ENCODE results near the gene POR. TPM values are rescaled to one million over a fixed set of nuclear protein-coding genes. Genes with fewer than 3 reads are reported as not detected.
A peak's percentile ranks its signal among the peaks of the same experiment; 100 is the strongest.

POR gene
- total RNA-seq, 1 donor from 2014 or later = 45.7 TPM

DNA sequence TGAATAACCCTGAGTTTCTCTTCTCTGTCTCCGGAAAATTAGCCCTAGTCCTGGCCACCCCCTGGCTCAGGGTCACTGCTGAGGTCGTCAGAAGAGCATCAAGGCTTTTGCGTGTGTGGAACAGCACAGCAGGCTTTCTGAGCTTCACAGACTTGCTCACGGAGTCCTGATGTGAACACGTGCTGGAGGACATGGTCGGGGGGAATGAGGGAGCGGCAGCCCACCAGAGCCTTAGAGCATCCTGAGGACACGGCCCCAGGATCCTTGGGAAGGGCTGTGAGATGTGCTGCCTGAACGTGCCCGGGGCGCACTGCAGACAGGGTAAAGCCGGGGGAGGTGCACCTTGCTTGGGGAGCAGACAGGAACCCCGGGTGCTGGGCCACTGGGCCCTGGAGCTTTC, 50.7 kb downstream of the POR start:
- ATAC-seq = no peak
- intact Hi-C loops (cut with micrococcal nuclease) = no loop called here
- no peak for DNase-seq

DNA sequence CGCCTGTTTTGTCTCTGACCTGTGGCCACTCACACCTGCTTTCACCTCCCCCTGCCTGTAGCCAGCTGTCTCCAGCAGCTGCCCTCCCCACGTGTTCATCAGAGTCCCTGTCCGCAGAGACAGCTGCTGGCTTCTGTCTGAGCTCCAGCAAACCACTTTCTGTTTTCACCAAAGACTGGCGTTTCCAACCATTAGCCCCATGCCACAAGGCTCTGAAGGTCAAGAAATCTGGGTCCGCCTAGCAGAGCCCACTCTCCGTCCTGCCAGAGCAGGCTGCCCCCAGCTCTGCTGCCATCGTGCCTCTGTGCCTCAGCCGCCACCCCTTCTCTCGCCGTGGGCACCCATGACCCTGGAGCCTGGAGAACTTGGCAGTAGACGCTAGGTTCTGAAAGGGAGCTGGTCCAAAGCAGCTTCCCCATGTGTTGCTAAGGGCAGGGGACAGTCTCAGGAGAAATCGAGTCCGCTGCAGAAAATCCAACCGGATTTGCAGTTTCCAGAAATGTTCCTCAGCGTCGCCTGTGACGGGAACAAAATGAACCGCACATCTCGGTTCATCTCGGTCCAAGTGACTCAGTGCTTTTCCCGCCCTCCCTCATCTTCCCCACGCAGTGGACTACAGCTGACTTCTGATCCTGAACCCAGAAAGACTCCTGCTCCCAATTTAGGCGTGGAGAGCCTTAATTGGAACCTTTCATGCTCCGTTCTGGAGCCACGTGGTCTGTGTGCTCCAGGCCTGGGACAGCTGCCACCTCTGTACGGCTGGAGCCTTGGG, 51.4 kb downstream of the POR start:
- intact Hi-C loops (cut with micrococcal nuclease) = no loop called here
- ATAC-seq (peak; percentile 74), DNase-seq (peak; percentile 77)

DNA sequence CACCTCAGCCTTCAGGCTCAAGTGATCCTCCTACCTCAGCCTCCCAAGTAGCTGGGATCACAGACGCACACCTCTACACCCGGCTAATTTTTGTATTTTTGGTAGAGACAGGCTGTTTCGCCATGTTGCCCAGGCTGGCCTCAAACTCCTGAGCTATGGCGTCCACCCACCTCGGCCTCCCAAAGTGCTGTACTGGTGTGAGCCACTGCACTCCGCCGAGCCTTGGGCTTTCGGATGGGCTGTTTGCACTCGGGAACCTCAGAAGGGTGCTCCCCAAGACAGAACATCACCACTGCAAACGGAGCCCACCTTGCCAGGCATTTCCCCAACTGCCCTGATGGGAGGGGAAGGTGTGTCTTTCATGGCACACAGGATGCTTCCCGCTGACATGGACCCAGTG, 52.1 kb downstream of the POR start:
- DNase-seq = no peak
- no peak for ATAC-seq
- intact Hi-C loops (cut with micrococcal nuclease) = no loop called here

DNA sequence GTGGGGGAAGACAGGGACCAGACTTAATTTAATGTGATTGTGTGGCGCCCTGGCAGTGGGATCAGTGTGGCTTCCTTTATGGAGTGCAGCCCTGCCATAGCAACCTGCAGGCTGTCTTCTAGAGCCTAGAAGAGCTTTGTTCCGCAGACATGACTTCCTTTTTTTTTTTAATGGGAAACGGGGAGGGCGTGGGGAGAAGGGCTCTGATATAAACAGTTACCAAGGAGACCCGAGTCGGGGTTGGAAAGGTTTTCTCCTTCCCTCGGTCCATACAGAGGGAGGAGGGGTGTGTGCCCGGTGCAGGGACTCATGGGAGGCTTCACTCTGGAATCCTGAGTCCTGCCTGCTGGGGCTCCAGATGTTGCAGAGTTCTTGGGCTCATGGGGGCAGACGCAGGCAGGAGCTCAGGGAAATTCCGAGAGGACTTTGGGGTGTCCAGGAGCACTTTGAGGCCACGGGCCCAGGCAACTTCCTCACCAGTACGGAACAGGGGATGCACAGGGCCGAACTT, 52.6 kb downstream of the POR start:
- peak; percentile 53 for DNase-seq
- ATAC-seq = peak; percentile 24
- intact Hi-C loops (cut with micrococcal nuclease) = no loop called here

DNA sequence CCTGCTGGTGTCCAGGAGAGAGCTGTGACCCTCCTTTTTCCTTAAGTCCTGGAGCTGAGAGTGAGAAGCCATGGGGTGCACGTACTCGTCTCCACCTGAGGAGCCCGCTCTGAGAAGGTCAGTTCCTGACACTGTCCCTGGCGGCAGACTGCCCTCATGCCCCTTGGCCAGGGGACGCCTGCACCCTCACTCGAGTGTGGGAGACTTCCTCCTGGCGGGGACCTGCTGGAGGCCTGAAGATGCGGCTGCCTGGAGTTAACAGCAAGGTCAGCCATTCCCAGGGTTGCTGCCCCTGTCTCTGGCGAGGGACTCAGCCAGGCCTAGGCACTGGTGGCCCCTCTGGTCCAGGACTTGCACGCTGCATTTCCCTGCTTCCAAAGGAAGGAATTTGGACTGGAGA, 53.1 kb downstream of the POR start:
- no peak for DNase-seq
- intact Hi-C loops (cut with micrococcal nuclease) = no loop called here
- ATAC-seq = no peak

DNA sequence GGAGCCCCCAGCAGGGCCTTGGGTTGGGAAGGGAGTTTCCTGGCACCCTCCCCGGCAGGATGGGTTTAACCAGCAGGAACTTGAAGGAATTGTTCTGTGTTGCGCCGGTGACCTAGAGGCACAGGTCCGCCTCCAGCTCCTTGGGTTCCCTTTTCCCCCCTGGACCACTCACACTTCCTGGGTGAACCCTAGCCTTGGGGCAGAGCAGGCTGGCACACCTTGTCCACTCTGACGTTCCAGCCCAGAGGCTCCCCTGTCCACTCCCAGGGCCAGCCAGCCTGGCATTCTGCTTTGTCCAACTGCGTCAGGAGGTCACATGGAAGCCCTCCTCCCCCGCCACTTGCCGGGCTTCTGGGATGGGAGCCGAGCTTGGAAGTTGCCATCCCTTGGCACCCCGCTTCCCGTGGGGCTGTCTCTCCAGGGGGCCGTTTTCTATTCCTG, 53.6 kb downstream of the POR start:
- ATAC-seq = no peak

DNA sequence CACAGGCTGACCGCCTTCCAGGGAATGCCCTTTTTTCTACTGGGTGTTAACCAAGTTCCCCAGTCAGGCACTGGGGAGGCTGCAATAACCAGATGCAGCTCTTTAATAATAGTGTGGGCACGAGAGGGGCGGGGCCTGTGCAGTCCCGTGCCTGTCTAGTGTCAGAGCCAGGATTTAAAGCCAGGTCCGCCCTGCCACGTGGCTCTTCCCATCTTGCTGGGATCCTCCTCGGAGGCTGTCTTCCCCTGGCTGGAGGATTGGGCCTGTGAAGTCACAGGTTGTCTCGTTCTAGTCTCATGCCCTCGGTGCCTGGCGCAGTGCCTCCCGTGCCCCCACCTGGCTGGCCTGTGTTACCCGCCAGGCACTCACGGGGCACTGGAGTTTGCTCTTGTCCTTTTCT, 54.2 kb downstream of the POR start:
- ATAC-seq = peak; percentile 23
- peak; percentile 59 for DNase-seq
- intact Hi-C loops (cut with micrococcal nuclease) = no loop called here

More for the DNA sequence above, 53.6 kb downstream of the POR start:
- intact Hi-C loops (cut with micrococcal nuclease) = no loop called here
- no peak for DNase-seq

DNA sequence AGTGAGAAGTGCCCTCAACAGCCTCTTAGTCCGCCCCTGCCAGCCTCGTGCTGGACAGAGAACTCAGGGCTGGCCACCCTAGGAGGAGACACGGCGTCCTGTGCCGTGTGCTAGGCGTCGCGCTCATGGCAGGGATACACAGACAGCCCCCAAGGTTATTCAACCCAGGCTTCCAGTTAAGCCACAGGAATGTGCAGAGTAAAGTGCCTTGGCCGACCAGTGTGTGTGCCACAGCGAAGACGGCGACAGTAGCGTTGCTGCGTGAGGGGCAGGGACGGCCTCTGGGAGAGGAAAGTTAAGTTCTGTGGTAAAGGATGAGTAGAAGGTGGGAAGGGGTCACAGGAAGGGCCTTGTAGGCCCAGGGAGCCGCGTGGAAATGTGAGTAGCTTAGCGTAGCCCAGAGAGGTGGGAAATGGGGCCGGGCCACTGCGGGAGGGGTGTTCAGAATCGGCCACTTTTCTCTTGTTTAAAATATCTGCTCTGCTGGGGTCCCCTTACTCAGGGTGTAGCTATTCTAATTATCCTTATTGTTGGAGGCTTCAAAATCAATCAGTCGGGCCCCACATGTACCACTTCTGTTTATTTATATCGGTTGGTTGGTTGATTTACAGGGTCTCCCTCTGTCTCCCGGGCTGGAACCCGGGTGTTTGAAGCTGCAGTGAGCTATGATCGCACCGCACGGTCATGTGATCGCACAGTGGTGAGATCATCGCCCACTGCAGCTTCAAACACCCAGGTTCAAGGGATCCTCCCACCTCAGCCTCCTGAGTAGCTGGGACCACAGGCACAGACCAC, 54.9 kb downstream of the POR start:
- DNase-seq (no peak), ATAC-seq (no peak)
- intact Hi-C loops (cut with micrococcal nuclease) = no loop called here

DNA sequence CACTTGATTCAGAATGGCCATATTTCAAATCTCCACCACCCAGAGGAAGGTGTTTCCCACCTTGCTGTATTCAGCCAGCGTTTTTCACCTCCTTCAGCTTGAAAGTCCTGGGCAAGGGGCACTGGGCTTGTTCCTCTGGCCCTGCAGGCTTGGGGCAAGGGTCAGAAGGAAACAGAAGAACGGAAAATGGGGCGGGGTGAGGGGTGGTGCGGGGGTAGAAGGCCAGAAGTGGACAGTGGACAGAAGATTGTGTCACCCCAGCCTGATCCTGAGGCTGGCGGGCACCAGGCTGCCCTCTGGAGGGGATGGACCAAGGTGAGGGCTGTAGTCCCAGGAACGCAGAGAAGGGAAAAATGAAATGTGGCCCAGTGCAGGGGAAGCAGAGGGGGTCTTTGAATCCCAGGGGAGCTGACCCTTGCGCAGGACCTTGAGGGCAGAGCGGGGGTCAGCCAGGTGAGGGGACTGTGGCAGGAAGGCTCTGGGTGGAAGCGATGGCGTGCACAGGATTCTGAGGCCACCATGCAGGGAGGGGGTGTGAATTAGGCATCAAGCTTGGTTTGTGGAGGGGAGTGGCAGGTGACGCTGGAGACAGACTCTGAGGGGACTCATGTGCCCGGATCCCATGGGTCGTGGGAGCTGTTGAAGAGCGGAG, 56.5 kb downstream of the POR start:
- no peak for DNase-seq
- ATAC-seq = no peak
- intact Hi-C loops (cut with micrococcal nuclease) = no loop called here

DNA sequence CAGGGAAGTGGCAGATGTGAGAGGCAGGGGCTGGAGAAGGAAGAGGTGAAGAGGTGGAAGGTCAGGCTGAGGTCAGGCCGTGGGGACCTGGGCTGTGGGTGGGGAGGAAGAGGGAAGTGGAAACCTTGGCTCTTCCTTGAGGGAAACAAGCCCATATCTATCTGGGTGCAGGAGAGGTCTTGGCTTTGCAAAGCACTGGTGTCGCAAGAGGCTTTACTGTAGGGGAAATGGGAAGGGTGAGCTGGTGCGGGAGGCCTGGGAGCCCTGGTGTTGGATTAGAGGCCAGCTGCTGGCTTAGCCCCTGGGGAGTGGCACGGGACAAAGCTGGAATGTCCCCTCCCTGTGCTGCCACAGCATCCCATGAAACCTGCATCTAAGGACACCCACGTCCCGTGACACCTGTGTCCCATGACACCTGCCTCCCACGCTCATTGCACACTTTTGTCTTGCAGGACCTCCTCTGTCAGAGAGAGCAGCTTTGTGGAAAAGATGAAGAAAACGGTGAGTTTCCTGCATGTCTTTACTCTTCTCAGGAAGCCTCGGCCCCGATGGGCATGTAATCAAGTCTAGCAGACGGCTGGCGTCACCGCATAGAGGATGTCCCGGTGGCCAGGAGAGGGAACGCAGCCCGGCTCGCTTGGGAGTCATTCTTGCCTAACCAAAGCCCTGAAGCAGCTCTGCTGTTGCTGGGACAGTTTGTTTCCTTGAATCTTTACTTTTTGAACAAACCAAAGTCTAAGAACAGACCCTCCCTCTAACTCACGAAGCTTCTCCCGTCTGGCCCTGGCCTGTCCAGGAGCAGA, 57.2 kb downstream of the POR start:
- DNase-seq (peak; percentile 81), ATAC-seq (peak; percentile 73)
- intact Hi-C loops (cut with micrococcal nuclease) = no loop called here

DNA sequence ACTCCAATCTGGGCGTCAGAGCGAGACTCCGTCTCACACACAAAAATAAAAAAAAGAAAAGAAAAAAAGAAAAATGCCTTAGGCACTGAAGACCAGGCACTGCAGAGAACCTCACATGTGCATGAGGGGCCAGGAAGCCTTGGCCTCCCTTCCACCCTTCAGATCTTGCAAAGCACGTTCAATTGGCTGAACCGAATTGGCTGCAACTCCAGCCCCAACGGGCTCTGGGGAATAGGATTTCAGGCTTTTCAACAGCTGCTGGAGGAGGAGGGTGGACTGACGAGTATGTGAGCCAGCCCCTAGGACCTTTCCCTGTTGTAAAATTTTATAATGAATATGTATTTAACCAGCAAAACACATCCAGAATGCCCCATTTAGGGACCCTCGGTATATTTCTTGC, 62.8 kb downstream of the POR start:
- intact Hi-C loops (cut with micrococcal nuclease) = no loop called here
- DNase-seq = peak; percentile 71
- peak; percentile 66 for ATAC-seq

DNA sequence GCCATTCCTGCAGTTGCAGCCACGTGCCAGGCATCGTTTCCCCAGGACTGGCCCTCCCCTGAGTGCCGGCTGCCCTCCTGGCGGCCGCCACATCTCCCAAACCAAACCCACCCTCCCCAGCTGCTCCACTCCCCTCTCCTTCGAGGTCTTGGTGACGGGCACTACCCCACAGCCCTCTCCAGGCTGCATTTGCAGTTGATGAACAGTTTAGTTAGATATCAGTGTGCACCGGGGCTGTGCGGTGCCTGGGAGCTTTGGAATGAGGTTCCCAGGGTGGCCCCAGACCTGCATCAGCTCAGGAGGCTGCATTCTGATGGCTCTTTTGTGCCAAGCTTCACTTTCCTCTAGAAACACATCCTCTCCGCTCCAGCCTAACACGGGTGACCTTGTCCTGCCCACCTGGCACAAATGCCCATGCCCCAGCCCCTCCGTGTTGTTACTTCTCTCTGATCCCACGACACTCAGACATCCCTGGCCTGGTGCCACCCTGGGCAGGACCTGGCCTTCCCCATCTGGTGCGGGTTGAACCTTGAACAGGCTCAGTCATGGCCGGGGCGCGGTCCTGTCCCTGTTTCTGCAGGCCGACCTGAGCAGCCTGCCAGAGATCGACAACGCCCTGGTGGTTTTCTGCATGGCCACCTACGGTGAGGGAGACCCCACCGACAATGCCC, 64.9 kb downstream of the POR start:
- peak; percentile 65 for DNase-seq
- intact Hi-C loops (cut with micrococcal nuclease) = no loop called here
- ATAC-seq = no peak

DNA sequence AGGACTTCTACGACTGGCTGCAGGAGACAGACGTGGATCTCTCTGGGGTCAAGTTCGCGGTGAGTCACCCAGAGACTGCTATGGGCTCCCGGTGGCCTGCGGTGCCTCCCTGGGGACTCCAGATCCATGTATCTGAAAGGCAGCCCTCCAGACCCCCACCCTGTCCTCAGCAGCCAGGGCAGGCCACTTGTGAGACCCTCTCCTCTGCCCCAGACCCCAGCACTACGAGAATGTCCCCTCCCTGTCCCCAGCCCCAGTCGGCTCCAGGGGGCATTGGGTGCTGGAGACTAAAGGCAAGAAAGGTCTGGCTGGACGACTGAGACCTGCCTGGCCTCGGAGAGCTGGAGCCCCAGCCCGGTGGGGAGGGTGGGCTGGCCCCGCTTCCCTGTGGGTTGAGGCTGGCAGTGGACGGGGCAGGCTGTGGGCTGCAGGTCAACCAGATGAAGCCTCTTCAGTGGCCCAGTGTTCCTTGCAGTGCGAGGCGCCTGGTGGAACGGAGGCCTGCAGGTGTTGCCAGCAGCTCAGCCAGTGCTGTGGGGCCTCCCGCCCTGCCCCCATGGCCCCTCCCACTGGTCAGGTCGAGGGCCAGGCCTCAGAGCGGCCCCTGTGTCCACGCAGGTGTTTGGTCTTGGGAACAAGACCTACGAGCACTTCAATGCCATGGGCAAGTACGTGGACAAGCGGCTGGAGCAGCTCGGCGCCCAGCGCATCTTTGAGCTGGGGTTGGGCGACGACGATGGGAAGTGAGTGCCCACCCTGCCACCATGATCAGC, 65.7 kb downstream of the POR start:
- intact Hi-C loops (cut with micrococcal nuclease) = no loop called here
- ATAC-seq (no peak), DNase-seq (no peak)

DNA sequence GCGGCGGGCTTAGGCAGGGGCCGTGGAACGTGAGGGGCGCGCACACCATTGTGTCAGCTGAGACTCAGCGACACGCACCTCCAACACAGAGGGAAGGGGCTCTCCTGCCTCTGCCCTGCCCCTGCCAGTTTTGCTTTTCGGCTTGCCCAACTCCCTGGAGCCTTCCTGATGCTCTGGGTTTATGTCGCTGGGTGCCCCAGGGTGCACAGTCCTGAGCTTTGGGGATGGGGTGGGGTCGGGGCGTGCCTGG, 66.2 kb downstream of the POR start:
- no peak for ATAC-seq

DNA sequence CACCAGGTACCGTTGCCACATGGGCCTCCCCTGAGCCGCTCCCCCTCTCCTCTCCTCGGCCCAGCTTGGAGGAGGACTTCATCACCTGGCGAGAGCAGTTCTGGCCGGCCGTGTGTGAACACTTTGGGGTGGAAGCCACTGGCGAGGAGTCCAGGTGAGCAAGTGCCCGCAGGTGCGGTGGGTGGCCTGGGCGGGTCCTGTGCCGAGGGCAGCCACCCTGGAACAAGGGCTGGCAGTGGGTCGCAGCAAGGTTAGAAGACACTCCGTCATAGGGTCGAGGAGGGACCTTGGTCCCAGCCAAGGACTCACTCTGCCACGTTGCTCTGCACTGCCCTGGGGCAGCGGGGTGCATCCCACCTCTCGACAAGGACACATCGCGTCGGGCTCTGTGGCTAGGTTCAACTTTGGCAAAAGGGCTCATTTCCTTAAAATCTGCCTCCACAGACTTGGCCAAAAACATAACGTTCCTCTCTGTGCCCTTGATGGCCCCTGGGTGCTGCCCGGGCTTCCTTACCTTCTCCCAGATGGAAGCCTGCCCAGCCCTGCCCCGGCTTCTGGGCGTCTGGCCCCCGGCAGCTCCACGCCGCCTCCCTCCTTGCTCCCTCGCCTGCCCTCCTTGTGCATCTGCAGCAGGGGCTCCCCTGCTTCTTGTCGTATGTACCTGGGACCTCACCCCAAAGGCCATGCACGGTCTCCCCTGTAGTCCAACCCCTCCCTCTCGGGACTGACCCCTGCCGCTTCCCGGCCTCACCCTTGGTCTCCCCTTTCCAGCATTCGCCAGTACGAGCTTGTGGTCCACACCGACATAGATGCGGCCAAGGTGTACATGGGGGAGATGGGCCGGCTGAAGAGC, 66.7 kb downstream of the POR start:
- ATAC-seq = no peak
- intact Hi-C loops (cut with micrococcal nuclease) = no loop called here
- DNase-seq = no peak

More for the DNA sequence above, 66.2 kb downstream of the POR start:
- no peak for DNase-seq
- intact Hi-C loops (cut with micrococcal nuclease) = no loop called here

DNA sequence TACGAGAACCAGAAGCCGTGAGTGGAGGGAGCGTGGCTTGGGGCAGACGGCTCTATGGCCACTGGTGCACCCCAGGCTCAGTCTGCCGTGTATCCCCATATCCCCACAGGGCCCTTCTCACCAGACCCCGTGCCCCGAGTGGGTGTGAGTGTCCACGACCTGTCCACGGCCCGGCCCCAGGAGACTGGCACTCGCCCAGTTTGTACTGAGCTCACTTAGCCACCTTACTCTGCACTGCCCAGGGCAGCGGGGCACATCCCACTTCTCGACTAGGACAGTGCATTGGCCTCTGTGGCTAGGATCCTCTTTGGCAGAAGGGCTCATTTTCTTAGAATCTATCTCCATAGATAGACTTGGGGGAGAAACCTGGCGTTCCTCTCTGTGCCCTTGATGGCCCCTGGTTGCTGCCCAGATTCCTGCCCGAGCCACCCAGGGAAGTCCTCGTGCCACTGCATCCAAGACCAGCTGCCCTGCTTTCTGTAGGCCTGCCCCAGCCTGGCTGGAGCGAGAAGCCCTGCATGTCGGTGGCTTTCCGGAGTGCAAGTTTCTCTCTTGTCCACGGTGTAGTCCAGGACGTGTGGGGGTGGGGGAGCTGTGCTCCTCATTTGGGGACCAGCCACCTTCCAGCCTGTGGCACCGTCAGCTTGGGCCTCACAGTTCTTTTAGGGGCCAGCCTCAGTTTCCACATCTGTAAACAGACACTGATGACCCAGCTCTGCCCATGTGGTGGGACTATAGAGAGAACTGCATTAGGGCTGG, 67.5 kb downstream of the POR start:
- ATAC-seq = no peak
- DNase-seq = peak; percentile 9
- intact Hi-C loops (cut with micrococcal nuclease) = no loop called here

Data from left ventricle myocardium superior (tissue), 1 donor.